DOHH2 (cell line): ENCODE results near the gene ITGA11.

Experiments used
- H3F3A ChIP-seq: fragments of 200-600 bp; sonication (generic), shearing (Covaris generic); 2 replicates; pipeline ENCODE4 v1.6.0; 2016; ENCODE audit warnings: antibody characterized with exemption, mild to moderate bottlenecking; ENCODE audit not compliant: control insufficient read depth, insufficient read depth
- H3K27ac ChIP-seq: fragments of 200-600 bp; sonication (generic); 2 replicates; pipeline ENCODE4 v1.5.1; 2014; ENCODE audit warnings: low read depth, mild to moderate bottlenecking, low read length, moderate library complexity
- H3K27me3 ChIP-seq: fragments of 200-600 bp; sonication (generic); 2 replicates; pipeline ENCODE4 v1.6.1; 2014; ENCODE audit warnings: mild to moderate bottlenecking, low read length, mixed read lengths; ENCODE audit not compliant: control insufficient read depth
- H3K36me3 ChIP-seq: fragments of 200-600 bp; sonication (generic); 2 replicates; pipeline ENCODE4 v1.6.1; 2014; ENCODE audit warnings: mild to moderate bottlenecking, low read length, moderate library complexity, mixed read lengths; ENCODE audit not compliant: control insufficient read depth
- H3K4me1 ChIP-seq: fragments of 200-600 bp; sonication (generic); 2 replicates; pipeline ENCODE4 v1.6.1; 2014; ENCODE audit warnings: mild to moderate bottlenecking, low read length, mixed read lengths; ENCODE audit not compliant: control insufficient read depth
- H3K4me2 ChIP-seq: fragments of 200-600 bp; sonication (generic); 2 replicates; pipeline ENCODE4 v1.6.0; 2014; ENCODE audit warnings: mild to moderate bottlenecking, low read length, moderate library complexity
- H3K4me3 ChIP-seq: fragments of 200-600 bp; sonication (generic); 2 replicates; pipeline ENCODE4 v1.5.1; 2014; ENCODE audit warnings: mild to moderate bottlenecking, low read length, mixed read lengths
- H3K79me2 ChIP-seq: fragments of 200-600 bp; sonication (generic); 2 replicates; pipeline ENCODE4 v1.6.1; 2014; ENCODE audit warnings: mild to moderate bottlenecking, low read length, mixed read lengths; ENCODE audit not compliant: control insufficient read depth
- H3K9me2 ChIP-seq: fragments of 200-600 bp; sonication (generic); replicated peaks from 2 replicates; pipeline ENCODE4 v1.6.1; 2014; ENCODE audit warnings: mild to moderate bottlenecking, low read length, mixed read lengths; ENCODE audit not compliant: control insufficient read depth
- H3K9me3 ChIP-seq: fragments of 200-600 bp; sonication (generic); 2 replicates; pipeline ENCODE4 v1.6.1; 2014; ENCODE audit warnings: antibody characterized with exemption, low read length, mixed read lengths; ENCODE audit not compliant: control insufficient read depth, insufficient read depth
- H4K20me1 ChIP-seq: fragments of 200-600 bp; sonication (generic); 2 replicates; pipeline ENCODE4 v1.6.0; 2014; ENCODE audit warnings: low read depth, mild to moderate bottlenecking, antibody characterized with exemption, low read length, moderate library complexity; ENCODE audit not compliant: control insufficient read depth, insufficient read depth
- CTCF ChIP-seq: fragments of 200-600 bp; sonication (generic); IDR thresholded peaks from one replicate; pipeline ENCODE4 v1.5.1; 2014; ENCODE audit warnings: antibody characterized with exemption, mild to moderate bottlenecking, low read depth, low read length; ENCODE audit not compliant: poor library complexity, severe bottlenecking
- EZH2phosphoT487 ChIP-seq: fragments of 200-600 bp; sonication (generic); IDR thresholded peaks from 2 replicates; pipeline ENCODE4 v1.6.1; 2017; ENCODE audit warnings: borderline replicate concordance, mild to moderate bottlenecking, antibody characterized with exemption, low read length, moderate library complexity, mixed read lengths

ITGA11 gene

GRCh38 chr15:68311464-68311835 lies 120.5 kb downstream of the ITGA11 start:
- Histone ChIP-seq H3K36me3 (no peaks in the 10 kb centered on the region), H3K4me3 (no peak overlapping the region), H3K27ac (no peak overlapping the region), H3K4me2 (no peak overlapping the region), H4K20me1 (no peaks in the 10 kb centered on the region), H3K27me3 (peaks cover 10% of the 10 kb centered on the region), H3F3A (no peaks in the 10 kb centered on the region), H3K9me2 (no peaks in the 10 kb centered on the region), H3K4me1 (peaks cover 1% of the 10 kb centered on the region), H3K79me2 (no peaks in the 10 kb centered on the region), H3K9me3 (no peaks in the 10 kb centered on the region)
- TF ChIP-seq CTCF: no peak
- TF ChIP-seq EZH2phosphoT487: no peak

DNA sequence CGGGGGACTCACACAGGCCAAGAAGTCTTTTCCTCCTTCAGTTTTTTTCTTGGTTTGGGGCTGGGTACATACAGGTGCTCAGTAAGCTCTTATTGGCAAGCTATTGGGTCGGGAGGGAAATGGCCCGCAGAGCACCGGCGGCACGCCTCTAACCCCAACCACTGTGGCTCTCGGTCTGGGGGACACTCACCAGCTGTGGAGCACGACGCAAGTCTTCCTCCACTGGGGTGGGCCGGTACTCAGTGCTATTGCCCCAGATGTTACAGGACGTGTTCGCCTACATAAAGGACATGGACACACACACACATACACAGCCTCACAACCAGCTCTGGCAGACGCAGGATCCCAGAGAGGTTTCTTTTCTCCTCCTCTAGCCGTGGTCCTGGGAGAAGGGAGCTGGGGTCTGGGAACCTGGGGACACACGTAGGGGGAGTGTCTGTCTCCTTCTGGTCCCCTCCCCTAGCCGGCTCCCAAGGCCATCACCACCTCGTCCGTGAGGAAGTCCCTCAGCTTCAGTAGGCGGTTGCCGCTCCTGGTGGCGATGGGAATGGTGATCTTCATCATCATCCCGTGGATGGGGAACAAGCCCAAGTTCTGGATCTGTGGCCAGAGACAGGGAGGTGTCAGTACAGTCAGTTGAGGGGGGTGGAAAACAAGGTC lies 121.0 kb downstream of the ITGA11 start:
- no peak for TF ChIP-seq CTCF
- TF ChIP-seq EZH2phosphoT487: no peak
- no peaks in the 10 kb centered on the region for H3F3A ChIP-seq
- H3K9me2 ChIP-seq: no peaks in the 10 kb centered on the region
- H3K4me1 ChIP-seq: peaks cover 5% of the 10 kb centered on the region
- H3K4me2 ChIP-seq: no peak overlapping the region
- H3K79me2 ChIP-seq: no peaks in the 10 kb centered on the region
- no peak overlapping the region for H3K4me3 ChIP-seq
- no peaks in the 10 kb centered on the region for H3K36me3 ChIP-seq
- H3K27ac ChIP-seq: no peak overlapping the region
- H3K27me3 ChIP-seq: peaks cover 10% of the 10 kb centered on the region
- no peaks in the 10 kb centered on the region for H3K9me3 ChIP-seq
- no peaks in the 10 kb centered on the region for H4K20me1 ChIP-seq

DNA sequence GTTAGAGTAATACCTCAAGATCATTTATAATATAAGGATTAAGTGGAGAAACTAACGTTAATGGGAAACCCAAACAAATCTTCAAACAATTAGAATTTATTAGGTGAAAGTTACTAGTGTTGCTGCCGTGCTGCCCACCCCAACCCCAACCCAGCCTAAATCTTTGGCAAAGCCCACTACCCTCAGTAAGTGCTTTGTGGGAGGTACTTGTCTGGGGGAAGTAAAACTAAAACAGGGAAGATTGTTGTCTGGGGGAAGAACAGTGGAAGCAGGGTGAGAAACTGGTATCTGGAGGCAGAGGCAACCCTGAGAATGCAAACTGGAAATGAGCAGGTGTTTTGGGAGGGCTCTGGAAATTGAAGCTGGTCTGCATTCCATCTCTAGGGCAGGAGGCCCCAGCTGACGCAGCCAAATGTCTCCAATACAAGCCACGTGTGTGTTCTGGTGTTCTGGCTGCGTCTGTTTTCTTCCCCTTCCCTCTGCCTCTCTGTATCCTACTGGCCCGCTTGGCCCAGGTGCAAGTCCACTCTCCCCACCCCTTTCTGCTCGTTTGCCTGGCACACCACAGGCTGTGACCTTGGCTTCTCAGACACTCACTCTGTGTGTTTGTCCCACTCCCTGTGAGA lies 121.7 kb downstream of the ITGA11 start:
- no peaks in the 10 kb centered on the region for H4K20me1 ChIP-seq
- H3K4me2 ChIP-seq: no peak overlapping the region
- no peaks in the 10 kb centered on the region for H3K36me3 ChIP-seq
- H3K79me2 ChIP-seq: no peaks in the 10 kb centered on the region
- H3K27ac ChIP-seq: no peak overlapping the region
- no peaks in the 10 kb centered on the region for H3K9me2 ChIP-seq
- H3K4me1 ChIP-seq: peaks cover 5% of the 10 kb centered on the region
- TF ChIP-seq EZH2phosphoT487 (no peak), CTCF (no peak)
- H3K9me3 ChIP-seq: no peaks in the 10 kb centered on the region
- H3K4me3 ChIP-seq: no peak overlapping the region
- no peaks in the 10 kb centered on the region for H3F3A ChIP-seq
- H3K27me3 ChIP-seq: peaks cover 10% of the 10 kb centered on the region
